HG02798 (cell line): ENCODE data around the gene RPL27A.
"Not testable (repeated sequence)": the region's sequence is repeated elsewhere in the genome, so short reads cannot be mapped to it uniquely, and the experiment has no call there.

ENCODE experiments used
- ATAC-seq: cut with Tn5 transposase; IDR thresholded peaks from one replicate; pipeline ENCODE4 v1.9.1; 2021; ENCODE audit warnings: mild to moderate bottlenecking; ENCODE audit not compliant: unreplicated experiment, poor library complexity

Gene RPL27A

GRCh38 chr11:8682303-8683114, at the start of gene RPL27A, which contains the start of gene TRIM66:
Gene RPL27A (plus strand): TSS chr11:8682792. CDS start chr11:8682814, 22 bp downstream.
Gene TRIM66 (minus strand): TSS chr11:8682665. CDS start chr11:8672274, 10,391 bp downstream.
- peak; percentile 96 for ATAC-seq

GRCh38 chr11:8634498-8634897, 48.1 kb upstream of the RPL27A start:
- no peak for ATAC-seq

GRCh38 chr11:8636127-8636526, 46.5 kb upstream of the RPL27A start:
- ATAC-seq = no peak

DNA sequence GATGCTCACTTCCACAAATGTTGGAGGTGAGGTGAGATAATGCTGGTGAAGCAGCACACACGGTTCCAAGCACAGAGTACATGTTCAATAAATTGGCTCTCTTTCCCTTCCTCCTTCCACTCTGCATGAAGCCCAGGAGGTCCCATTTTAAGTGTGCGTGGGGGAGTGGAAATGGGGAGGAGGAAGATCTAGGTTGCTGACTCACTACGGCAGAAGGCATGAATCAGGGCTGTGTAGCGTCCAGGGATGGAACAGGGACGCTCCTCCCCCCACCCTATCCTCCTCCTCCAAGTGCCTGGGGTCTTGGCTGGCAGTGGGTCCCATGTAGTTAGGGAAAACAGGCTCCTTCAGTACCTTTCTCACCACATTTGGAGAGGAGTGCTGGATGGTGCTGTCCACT, 44.3 kb upstream of the RPL27A start:
- ATAC-seq = no peak

- no peak for ATAC-seq
These were observed 42.9 kb upstream of the RPL27A start for GRCh38 chr11:8639655-8640054.

DNA sequence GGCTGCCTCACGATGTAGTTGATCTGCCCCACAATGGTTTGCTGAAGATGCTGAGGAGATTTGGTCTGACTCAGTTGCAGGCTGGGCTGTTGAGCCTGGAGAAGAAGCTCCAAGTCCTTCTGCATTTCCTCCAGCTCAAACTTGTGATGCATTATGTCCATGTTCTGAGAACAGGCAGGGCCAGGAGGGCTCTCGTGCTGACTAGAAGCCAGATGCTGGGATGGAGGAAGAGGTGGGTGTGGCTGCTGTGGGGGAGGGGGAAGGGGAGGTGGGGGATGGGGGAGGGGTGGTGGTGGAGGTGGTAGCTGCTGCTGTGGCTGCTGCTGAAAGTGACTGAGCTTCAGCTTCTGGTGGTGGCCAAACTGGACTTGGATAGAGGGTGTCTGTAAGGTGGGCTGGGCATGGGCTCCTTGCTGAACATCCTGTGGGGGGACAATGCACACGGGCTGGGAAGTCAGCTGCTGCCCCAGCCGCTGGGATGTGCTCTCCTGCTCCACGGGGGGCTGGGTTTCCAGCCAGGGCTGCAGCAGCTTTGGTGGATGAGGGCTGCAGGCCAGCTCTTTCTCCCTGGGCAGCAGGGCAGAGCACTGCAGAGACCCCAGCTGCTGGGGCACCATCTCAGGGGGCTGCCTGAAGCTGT, 42.2 kb upstream of the RPL27A start:
- ATAC-seq = no peak

DNA sequence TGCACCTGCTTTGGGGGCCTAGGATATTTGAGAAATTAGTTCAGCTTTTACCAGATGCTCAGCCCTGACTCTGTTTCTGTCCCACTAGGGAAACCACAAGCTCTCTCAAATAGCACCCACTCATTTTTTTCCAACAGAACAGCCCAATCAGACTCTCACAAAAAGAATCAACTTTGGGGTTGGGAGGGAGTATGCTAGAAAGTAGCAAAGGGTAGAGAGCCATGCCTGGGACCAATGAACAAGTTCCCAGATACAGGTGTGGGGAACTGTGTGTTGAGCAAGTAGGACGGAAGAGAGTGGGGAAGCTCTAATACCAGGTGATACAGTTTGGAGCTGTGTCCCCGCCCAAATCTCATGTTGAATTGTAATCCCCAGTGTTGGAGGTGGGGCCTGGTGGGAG, 41.3 kb upstream of the RPL27A start:
- ATAC-seq = no peak

GRCh38 chr11:8642196-8642841, 40.3 kb upstream of the RPL27A start:
- ATAC-seq = no peak

GRCh38 chr11:8646873-8647272, 35.7 kb upstream of the RPL27A start:
- no peak for ATAC-seq

GRCh38 chr11:8649361-8649760, 33.2 kb upstream of the RPL27A start:
- ATAC-seq = no peak

DNA sequence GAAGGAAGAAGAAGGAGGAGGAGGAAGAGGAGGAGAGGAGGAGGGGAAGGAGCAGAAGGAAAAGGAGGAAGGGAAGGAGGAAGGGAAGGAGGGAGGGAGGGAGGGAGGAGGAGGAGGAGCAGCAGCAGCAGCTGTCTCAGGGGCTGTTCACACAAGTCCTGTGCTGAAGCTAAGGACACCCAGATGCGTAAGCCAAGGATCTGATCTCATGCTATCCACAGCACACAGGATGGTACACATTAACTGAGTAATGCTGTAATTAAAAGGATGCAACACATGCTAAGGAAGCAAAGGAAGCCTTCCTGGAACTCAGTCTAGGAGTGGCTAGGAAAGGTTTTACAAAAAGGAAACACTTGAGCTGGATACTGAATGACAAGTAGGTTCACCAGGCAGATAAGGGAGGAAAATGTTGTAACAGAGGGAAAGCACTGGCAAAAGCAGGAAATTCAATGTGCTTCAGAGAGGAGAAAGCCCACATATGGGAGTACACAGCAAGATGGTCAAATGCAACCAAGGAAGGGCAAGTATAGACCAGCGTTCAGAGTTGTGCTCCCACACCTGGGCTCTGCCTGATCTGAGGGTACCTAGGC, 32.1 kb upstream of the RPL27A start:
- ATAC-seq = no peak

- ATAC-seq = no peak
These were observed 30.5 kb upstream of the RPL27A start for GRCh38 chr11:8652140-8652539.

DNA sequence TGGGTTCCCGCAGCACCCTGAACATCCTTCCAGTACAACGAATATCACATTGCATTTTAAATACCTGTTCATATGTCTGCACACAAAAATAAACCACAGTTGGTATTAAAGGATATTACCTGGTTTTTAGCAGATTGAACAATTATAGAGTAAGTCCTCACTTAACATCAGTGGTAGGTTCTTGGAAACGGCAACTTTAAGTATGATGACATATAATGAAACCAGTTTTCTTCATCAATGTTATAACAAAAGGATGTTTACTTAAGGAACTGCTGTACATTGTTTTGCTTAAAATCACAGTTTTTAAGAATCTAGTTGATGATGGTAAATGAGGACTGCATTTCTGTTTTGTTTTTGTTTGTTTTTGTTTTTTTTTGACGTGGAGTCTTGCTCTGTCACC, 28.1 kb upstream of the RPL27A start:
- ATAC-seq = no peak

DNA sequence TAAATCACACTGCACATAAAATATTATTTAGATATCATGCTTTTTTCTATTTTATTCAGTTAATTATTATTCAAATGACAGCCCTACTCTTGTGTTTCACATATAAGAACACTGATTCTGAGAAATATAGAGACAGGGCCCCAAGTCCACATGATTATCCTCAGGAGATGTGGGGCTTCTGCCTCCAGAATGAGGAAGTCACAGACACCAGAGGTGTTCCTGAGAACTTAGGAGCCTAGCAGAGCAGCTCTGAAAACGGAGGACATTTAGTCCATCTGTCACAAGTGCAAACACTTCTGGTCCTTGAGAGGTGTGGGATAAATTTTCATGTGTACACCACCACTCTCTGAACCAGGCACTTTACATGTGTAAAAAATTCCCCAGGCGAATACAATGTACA, 26.3 kb upstream of the RPL27A start:
- ATAC-seq = no peak

GRCh38 chr11:8658321-8659057, 24.1 kb upstream of the RPL27A start:
- no peak for ATAC-seq

- ATAC-seq = no peak
These were observed 21.4 kb upstream of the RPL27A start for GRCh38 chr11:8661001-8661795.

DNA sequence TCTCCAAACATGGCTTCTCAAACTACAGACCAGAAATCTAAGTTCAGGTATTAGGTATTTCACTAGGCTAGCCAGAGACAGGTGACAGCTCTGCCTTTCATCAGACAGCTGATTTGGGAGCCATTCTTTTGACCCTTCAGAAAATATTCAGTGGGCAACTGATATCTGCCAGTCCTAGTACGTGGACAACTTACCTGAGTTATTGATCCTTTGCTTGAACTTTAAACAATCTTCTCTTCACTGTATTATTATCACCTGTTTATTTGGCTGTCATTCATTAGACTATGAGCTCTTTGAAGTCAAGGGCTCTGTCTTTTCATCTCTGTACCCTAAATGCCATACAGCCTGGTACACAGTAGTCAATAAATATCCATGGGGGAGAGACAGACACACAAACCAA, 17.4 kb upstream of the RPL27A start:
- no peak for ATAC-seq

- ATAC-seq = not testable (repeated sequence)
These were observed 12.5 kb upstream of the RPL27A start for GRCh38 chr11:8670081-8670480.

GRCh38 chr11:8671193-8671612, 11.4 kb upstream of the RPL27A start:
- no peak for ATAC-seq
